IMR-90 (cell line): Measurements from ENCODE around the gene GNAT3. TPM values are rescaled to one million over a fixed set of nuclear protein-coding genes. Genes with fewer than 3 reads are reported as not detected.

Source experiments
- ATAC-seq: fragments of 200-7000 bp; cut with Tn5 transposase; 2 replicates; pipeline ENCODE4 v1.9.1; 2020; ENCODE audit warnings: low read depth, mild to moderate bottlenecking, moderate library complexity
- BruUV-seq: library from RNA; stranded (reverse); fragments of 400-500 nt; replicated peaks from 2 replicates; lab custom pipeline; 2021; lab: Mats Ljungman, UMichigan
- CTCF ChIA-PET: fragments of 300-600 bp; formaldehyde crosslinking; extraction: SDS; loops from one replicate; lab custom pipeline; 2021; ENCODE audit warnings: antibody characterized with exemption; lab: Yijun Ruan, JAX
- POLR2A ChIA-PET: fragments of 300-600 bp; sonication (Branson Sonifier 250); formaldehyde crosslinking; loops from one replicate; lab custom pipeline; 2022; ENCODE audit warnings: antibody characterized with exemption; ENCODE audit not compliant: unreplicated experiment; lab: Charles Lee
- DNase-seq: peaks from one replicate; pipeline ENCODE4 v3.0.0; 2013
- H2AFZ ChIP-seq: replicated peaks from 2 replicates; pipeline ENCODE3; 2013; ENCODE audit warnings: low read length, mild to moderate bottlenecking; ENCODE audit not compliant: poor library complexity
- H2AK5ac ChIP-seq: 2 replicates; pipeline ENCODE4 v1.6.1; 2013; ENCODE audit warnings: low read depth, low read length, inconsistent platforms
- H2AK9ac ChIP-seq: replicated peaks from 2 replicates; pipeline ENCODE3; 2013; ENCODE audit warnings: mild to moderate bottlenecking, low read depth, low read length, moderate library complexity; ENCODE audit not compliant: poor library complexity
- H2BK120ac ChIP-seq: 2 replicates; pipeline ENCODE4 v1.6.1; 2013; ENCODE audit warnings: low read depth, low read length, inconsistent platforms
- H2BK15ac ChIP-seq: 3 replicates; pipeline ENCODE4 v1.6.1; 2013; ENCODE audit warnings: low read depth, low read length, inconsistent platforms
- H2BK20ac ChIP-seq: 2 replicates; pipeline ENCODE4 v1.6.1; 2013; ENCODE audit warnings: low read depth, mild to moderate bottlenecking, inconsistent platforms, low read length, moderate library complexity
- H2BK5ac ChIP-seq: 2 replicates; pipeline ENCODE4 v1.6.1; 2013; ENCODE audit warnings: mild to moderate bottlenecking, low read depth, low read length, inconsistent platforms; ENCODE audit not compliant: poor library complexity, severe bottlenecking
- H3K14ac ChIP-seq: replicated peaks from 2 replicates; pipeline ENCODE4 v1.6.1; 2013; ENCODE audit warnings: low read depth, low read length, inconsistent platforms
- H3K18ac ChIP-seq: 2 replicates; pipeline ENCODE4 v1.6.1; 2013; ENCODE audit warnings: low read depth, low read length, control low read depth
- H3K23ac ChIP-seq: 2 replicates; pipeline ENCODE4 v1.6.1; 2013; ENCODE audit warnings: low read depth, low read length, inconsistent platforms
- H3K27ac ChIP-seq: 2 replicates; pipeline ENCODE4 v1.5.1; 2013; ENCODE audit warnings: mild to moderate bottlenecking, control low read depth, low read length; ENCODE audit not compliant: insufficient read depth
- H3K27me3 ChIP-seq: 2 replicates; pipeline ENCODE4 v1.6.1; 2013; ENCODE audit warnings: low read length; ENCODE audit not compliant: control insufficient read depth, insufficient read depth
- H3K36me3 ChIP-seq: 2 replicates; pipeline ENCODE4 v1.6.1; 2013; ENCODE audit warnings: low read length, mixed read lengths; ENCODE audit not compliant: control insufficient read depth, insufficient read depth
- H3K4ac ChIP-seq: 2 replicates; pipeline ENCODE4 v1.6.1; 2013; ENCODE audit warnings: low read depth, low read length, inconsistent platforms
- H3K4me1 ChIP-seq: 2 replicates; pipeline ENCODE4 v1.6.1; 2013; ENCODE audit warnings: low read length, mixed read lengths; ENCODE audit not compliant: control insufficient read depth, insufficient read depth
- H3K4me2 ChIP-seq: 2 replicates; pipeline ENCODE4 v1.6.1; 2013; ENCODE audit warnings: low read depth, mild to moderate bottlenecking, control low read depth, low read length, moderate library complexity
- H3K4me3 ChIP-seq: 2 replicates; pipeline ENCODE4 v1.5.1; 2013; ENCODE audit warnings: low read depth, mild to moderate bottlenecking, control low read depth, low read length, moderate library complexity; ENCODE audit not compliant: insufficient read depth
- H3K56ac ChIP-seq: 2 replicates; pipeline ENCODE4 v1.6.1; 2013; ENCODE audit warnings: low read length, inconsistent platforms; ENCODE audit not compliant: insufficient read depth; ENCODE audit errors: extremely low read depth
- H3K79me1 ChIP-seq, 2 experiments: 2 replicates each; pipeline ENCODE4 v1.6.1; 2013; ENCODE audit warnings: low read length in 2 of 2, inconsistent platforms in 1 of 2, low read depth in 1 of 2
- H3K9ac ChIP-seq: 2 replicates; pipeline ENCODE4 v1.6.1; 2013; ENCODE audit warnings: low read depth, low read length, control low read depth
- H3K9me1 ChIP-seq: 2 replicates; pipeline ENCODE4 v1.6.1; 2013; ENCODE audit warnings: low read length, inconsistent platforms; ENCODE audit not compliant: insufficient read depth
- H3K9me3 ChIP-seq: 2 replicates; pipeline ENCODE4 v1.6.1; 2013; ENCODE audit warnings: low read length; ENCODE audit not compliant: control insufficient read depth, insufficient read depth
- H4K20me1 ChIP-seq: 2 replicates; pipeline ENCODE4 v1.6.1; 2013; ENCODE audit warnings: low read length, inconsistent platforms; ENCODE audit not compliant: insufficient read depth
- H4K5ac ChIP-seq: 2 replicates; pipeline ENCODE4 v1.6.1; 2013; ENCODE audit warnings: mild to moderate bottlenecking, low read depth, low read length, control low read depth
- H4K8ac ChIP-seq, 2 experiments: 2 replicates each; pipeline ENCODE4 v1.6.1; 2013; ENCODE audit warnings: low read depth in 2 of 2, low read length in 2 of 2, control low read depth in 1 of 2, inconsistent platforms in 1 of 2
- H4K91ac ChIP-seq: 2 replicates; pipeline ENCODE4 v1.6.1; 2013; ENCODE audit warnings: low read depth, low read length, inconsistent platforms; ENCODE audit not compliant: insufficient read depth
- BHLHE40 ChIP-seq: fragments of 150-350 bp; IDR thresholded peaks from 2 replicates; pipeline ENCODE4 v1.6.1; 2016; ENCODE audit warnings: mild to moderate bottlenecking, low read depth, low read length
- CEBPB ChIP-seq: IDR thresholded peaks from 2 replicates; pipeline ENCODE4 v1.6.1; 2012; ENCODE audit warnings: low read depth, low read length, improper control_type of control experiment
- CHD1 ChIP-seq: IDR thresholded peaks from 2 replicates; pipeline ENCODE4 v1.6.1; 2012; ENCODE audit warnings: low read depth, low read length, improper control_type of control experiment
- ELK1 ChIP-seq: fragments of 150-350 bp; IDR thresholded peaks from 2 replicates; pipeline ENCODE4 v1.6.1; 2016; ENCODE audit warnings: low read depth, mild to moderate bottlenecking, low read length, moderate library complexity, borderline replicate concordance
- FOS ChIP-seq: fragments of 150-350 bp; IDR thresholded peaks from 2 replicates; pipeline ENCODE4 v1.6.1; 2016; ENCODE audit warnings: low read depth, low read length
- MAZ ChIP-seq: IDR thresholded peaks from 2 replicates; pipeline ENCODE4 v1.6.1; 2012; ENCODE audit warnings: low read depth, mild to moderate bottlenecking, low read length, improper control_type of control experiment, moderate library complexity, borderline replicate concordance
- MXI1 ChIP-seq: IDR thresholded peaks from 2 replicates; pipeline ENCODE4 v1.6.1; 2012; ENCODE audit warnings: low read depth, mild to moderate bottlenecking, low read length, moderate library complexity, borderline replicate concordance
- NFE2L2 ChIP-seq: fragments of 150-350 bp; IDR thresholded peaks from 2 replicates; pipeline ENCODE4 v1.6.1; 2016; ENCODE audit warnings: low read depth, mild to moderate bottlenecking, low read length
- POLR2A ChIP-seq: IDR thresholded peaks from 2 replicates; pipeline ENCODE4 v1.6.1; 2012; ENCODE audit warnings: mild to moderate bottlenecking, low read depth, low read length
- RAD21 ChIP-seq: IDR thresholded peaks from 2 replicates; pipeline ENCODE4 v1.6.1; 2012; ENCODE audit warnings: low read length, improper control_type of control experiment
- RFX5 ChIP-seq: IDR thresholded peaks from 2 replicates; pipeline ENCODE4 v1.8.0; 2012; ENCODE audit warnings: low read depth, mild to moderate bottlenecking, low read length, moderate library complexity
- SMC3 ChIP-seq: fragments of 150-350 bp; IDR thresholded peaks from 2 replicates; pipeline ENCODE4 v1.6.1; 2016; ENCODE audit warnings: low read depth, mild to moderate bottlenecking, antibody characterized with exemption, low read length, moderate library complexity
- WGBS, 2 experiments: methylation state at CpG; one replicate each; pipeline versions ENCODE4 v1.1.5 to v1.1.7; 2013; ENCODE audit warnings: missing lambda C conversion rate in 2 of 2; ENCODE audit not compliant: insufficient read length in 1 of 2; ENCODE audit errors: extremely low coverage in 2 of 2; 5-methylcytosine and 5-hydroxymethylcytosine counted together
- dilution Hi-C: fragments of 300-500 bp; cut with HindIII; formaldehyde crosslinking; loops from one replicate; pipeline ENCODE4 v1.14.3; 2018; ENCODE audit warnings: low sequenced_read_pairs; ENCODE audit not compliant: unreplicated experiment
- in situ Hi-C: fragments of 300-500 bp; cut with MboI; formaldehyde crosslinking; loops from 3 replicates; pipeline ENCODE4 v1.14.3; 2019; ENCODE audit warnings: low sequenced_read_pairs, inconsistent platforms, mixed read lengths
- intact Hi-C: fragments of 100-400 bp; cut with micrococcal nuclease; formaldehyde crosslinking; loops from 2 replicates; pipeline ENCODE4 v1.10.0; 2022
- polyA plus RNA-seq, 3 experiments: library from polyadenylated mRNA; depleted of rRNA; stranded (reverse); fragments of >200 nt; gene quantifications; 2 replicates each; pipeline ENCODE4 v1.2.3, GENCODE V29; 2012; ENCODE audit warnings: low replicate concordance in 1 of 3
- total RNA-seq: library from RNA; depleted of rRNA; stranded (reverse); fragments of >200 nt; gene quantifications from 2 replicates; pipeline ENCODE4 v1.2.3, GENCODE V29; 2012
- TF ChIP-seq, protein P1 (sequence below): fragments of 150-350 bp; IDR thresholded peaks from 2 replicates; pipeline ENCODE4 v1.6.1; 2017; ENCODE audit warnings: mild to moderate bottlenecking, antibody characterized with exemption, low read length, low read depth

GNAT3 gene
- total and polyA plus RNA-seq, 2 of the 4 experiments (the other 2 are of a cell fraction), result not detected

DNA sequence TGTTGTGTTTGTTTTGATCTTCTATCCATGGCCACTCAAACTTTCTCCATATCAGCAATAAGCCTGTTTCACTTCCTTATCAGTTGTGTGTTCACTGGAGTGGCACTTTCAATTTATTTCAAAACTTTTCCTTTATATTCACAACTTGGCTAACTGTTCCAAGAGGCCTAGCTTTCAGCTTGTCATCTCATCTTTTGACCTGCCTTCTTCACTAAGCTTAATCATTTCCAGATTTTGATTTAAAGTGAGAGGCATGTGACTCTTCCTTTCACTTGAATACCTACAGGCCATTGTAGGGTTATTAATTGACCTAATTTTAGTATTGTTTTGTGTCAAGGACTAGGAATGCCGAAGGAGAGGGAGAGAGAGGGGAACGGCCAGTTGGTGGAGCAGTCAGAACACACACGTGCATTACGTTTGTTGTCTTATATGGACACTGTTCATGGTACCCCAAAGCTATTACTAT is 5.5 kb upstream of the GNAT3 start:
- H3K36me3 ChIP-seq, result no peaks in the 10 kb centered on the region
- no peak overlapping the region for H2BK5ac ChIP-seq
- intact Hi-C loops (no loop called here), in situ Hi-C loops (no loop called here), dilution Hi-C loops (no loop called here)
- ATAC-seq (0 out of 2 replicates have a peak, but pooled peaks have one; percentile 17), DNase-seq (no peak)
- no peaks in the 10 kb centered on the region for H3K9me3 ChIP-seq
- no peak overlapping the region for H2BK120ac ChIP-seq
- no peak overlapping the region for H2AK9ac ChIP-seq
- H3K4me1 ChIP-seq, result peaks cover 3% of the 10 kb centered on the region; the same call in 1 of the 2 replicates
- H3K4me2 ChIP-seq, result no peak overlapping the region
- H2BK20ac ChIP-seq, result no peak overlapping the region
- TF ChIP-seq ELK1 (no peak), POLR2A (no peak), FOS (no peak), RFX5 (no peak), CEBPB (no peak), MAZ (no peak), SMC3 (no peak), BHLHE40 (no peak), CHD1 (no peak), NFE2L2 (no peak), RAD21 (no peak), MXI1 (no peak)
- TF ChIP-seq, protein P1, sequence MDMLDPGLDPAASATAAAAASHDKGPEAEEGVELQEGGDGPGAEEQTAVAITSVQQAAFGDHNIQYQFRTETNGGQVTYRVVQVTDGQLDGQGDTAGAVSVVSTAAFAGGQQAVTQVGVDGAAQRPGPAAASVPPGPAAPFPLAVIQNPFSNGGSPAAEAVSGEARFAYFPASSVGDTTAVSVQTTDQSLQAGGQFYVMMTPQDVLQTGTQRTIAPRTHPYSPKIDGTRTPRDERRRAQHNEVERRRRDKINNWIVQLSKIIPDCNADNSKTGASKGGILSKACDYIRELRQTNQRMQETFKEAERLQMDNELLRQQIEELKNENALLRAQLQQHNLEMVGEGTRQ, result no peak
- H3K9me1 ChIP-seq, result no peaks in the 10 kb centered on the region
- no peaks in the 10 kb centered on the region for H3K27me3 ChIP-seq
- WGBS, 2 experiments, result no CpG with 5 or more reads among the region's 4 CpGs
- no peak overlapping the region; the same call in 1 of the 2 replicates for H3K18ac ChIP-seq
- no peak overlapping the region for H3K14ac ChIP-seq
- no peak overlapping the region for H4K8ac ChIP-seq
- no peak overlapping the region for H3K27ac ChIP-seq
- CTCF ChIA-PET, result no interaction called here
- no peak overlapping the region for H2BK15ac ChIP-seq
- no TSS peak for BruUV-seq
- no peak overlapping the region for H2AK5ac ChIP-seq
- POLR2A ChIA-PET, result no interaction called here
- no peaks in the 10 kb centered on the region for H3K79me1 ChIP-seq
- no peak overlapping the region for H3K23ac ChIP-seq
- H2AFZ ChIP-seq, result no peak overlapping the region
- no peak overlapping the region for H3K9ac ChIP-seq
- no peak overlapping the region for H3K4me3 ChIP-seq
- H3K56ac ChIP-seq, result no peak overlapping the region
- no peak overlapping the region for H3K4ac ChIP-seq
- no peak overlapping the region for H4K91ac ChIP-seq
- H4K5ac ChIP-seq, result no peak overlapping the region; the same call in 1 of the 2 replicates
- no peaks in the 10 kb centered on the region for H4K20me1 ChIP-seq
